GM20000 (cell line): ENCODE measurements around the gene TMEM183A.
A peak's percentile ranks its signal among the peaks of the same experiment; 100 is the strongest.

Experiments used
- DNase-seq: peaks from one replicate; pipeline ENCODE4 v3.0.0; 2012; ENCODE audit warnings: low spot score
- TF ChIP-seq, protein P1 (sequence below): IDR thresholded peaks from 2 replicates; pipeline ENCODE4 v1.5.1; 2012; ENCODE audit warnings: mild to moderate bottlenecking, control low read depth; ENCODE audit errors: extremely low read depth, missing control alignments

Gene TMEM183A, protein sequence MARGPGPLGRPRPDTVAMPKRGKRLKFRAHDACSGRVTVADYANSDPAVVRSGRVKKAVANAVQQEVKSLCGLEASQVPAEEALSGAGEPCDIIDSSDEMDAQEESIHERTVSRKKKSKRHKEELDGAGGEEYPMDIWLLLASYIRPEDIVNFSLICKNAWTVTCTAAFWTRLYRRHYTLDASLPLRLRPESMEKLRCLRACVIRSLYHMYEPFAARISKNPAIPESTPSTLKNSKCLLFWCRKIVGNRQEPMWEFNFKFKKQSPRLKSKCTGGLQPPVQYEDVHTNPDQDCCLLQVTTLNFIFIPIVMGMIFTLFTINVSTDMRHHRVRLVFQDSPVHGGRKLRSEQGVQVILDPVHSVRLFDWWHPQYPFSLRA

DNA sequence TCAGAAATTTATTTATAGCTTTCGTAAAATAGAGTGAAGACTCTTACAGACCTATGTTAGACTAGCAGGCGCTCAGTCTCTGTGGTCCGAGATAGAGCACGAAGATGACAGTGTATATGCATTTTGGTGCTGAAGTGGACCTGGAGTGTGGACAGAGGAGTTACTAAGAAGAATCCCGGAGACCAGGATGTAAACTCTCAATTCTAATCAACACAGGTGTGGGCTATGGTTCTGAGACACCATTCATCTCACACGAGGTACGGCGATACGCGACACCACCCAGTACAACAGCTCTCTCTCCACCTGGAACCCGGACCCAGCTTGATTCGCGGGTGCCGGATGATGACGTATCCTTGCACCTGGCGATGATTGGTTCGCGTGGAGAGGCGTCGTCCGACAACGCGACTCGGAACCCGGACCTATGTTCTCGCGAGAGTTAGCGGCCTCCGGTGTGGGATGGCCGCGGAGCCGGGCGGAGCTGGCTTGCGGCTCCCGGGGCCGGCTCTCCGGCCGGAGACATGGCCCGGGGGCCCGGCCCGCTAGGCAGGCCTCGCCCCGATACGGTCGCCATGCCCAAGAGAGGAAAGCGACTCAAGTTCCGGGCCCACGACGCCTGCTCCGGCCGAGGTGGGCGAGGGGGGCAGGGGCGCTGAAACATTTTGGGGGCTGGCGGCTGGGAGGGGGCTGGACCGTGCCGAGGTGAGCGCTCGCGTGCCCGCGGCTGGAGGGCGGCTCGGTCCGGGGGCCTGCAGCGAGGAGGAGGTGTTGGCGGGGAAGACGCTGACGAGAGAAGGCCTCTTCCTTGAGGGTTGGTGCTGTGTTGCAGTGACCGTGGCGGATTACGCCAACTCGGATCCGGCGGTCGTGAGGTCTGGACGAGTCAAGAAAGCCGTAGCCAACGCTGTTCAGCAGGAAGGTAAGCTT is at the start of gene TMEM183A:
Gene TMEM183A, plus strand, starts transcription at position 427 of the 924 bp plus-strand sequence. Its CDS starts 92 bp downstream, at position 519.
- TF ChIP-seq, protein P1, sequence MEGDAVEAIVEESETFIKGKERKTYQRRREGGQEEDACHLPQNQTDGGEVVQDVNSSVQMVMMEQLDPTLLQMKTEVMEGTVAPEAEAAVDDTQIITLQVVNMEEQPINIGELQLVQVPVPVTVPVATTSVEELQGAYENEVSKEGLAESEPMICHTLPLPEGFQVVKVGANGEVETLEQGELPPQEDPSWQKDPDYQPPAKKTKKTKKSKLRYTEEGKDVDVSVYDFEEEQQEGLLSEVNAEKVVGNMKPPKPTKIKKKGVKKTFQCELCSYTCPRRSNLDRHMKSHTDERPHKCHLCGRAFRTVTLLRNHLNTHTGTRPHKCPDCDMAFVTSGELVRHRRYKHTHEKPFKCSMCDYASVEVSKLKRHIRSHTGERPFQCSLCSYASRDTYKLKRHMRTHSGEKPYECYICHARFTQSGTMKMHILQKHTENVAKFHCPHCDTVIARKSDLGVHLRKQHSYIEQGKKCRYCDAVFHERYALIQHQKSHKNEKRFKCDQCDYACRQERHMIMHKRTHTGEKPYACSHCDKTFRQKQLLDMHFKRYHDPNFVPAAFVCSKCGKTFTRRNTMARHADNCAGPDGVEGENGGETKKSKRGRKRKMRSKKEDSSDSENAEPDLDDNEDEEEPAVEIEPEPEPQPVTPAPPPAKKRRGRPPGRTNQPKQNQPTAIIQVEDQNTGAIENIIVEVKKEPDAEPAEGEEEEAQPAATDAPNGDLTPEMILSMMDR, result no peak
- peak; percentile 93 for DNase-seq

- TF ChIP-seq, protein P1, result no peak
- peak; percentile 99 for DNase-seq
Observed at GRCh38 chr1:202957733-202958543, 49.2 kb upstream of the TMEM183A start, which contains the start of gene ADIPOR1. TSS of gene ADIPOR1 (minus strand) at chr1:202958312. CDS start at chr1:202951070, 7,242 bp downstream.

DNA sequence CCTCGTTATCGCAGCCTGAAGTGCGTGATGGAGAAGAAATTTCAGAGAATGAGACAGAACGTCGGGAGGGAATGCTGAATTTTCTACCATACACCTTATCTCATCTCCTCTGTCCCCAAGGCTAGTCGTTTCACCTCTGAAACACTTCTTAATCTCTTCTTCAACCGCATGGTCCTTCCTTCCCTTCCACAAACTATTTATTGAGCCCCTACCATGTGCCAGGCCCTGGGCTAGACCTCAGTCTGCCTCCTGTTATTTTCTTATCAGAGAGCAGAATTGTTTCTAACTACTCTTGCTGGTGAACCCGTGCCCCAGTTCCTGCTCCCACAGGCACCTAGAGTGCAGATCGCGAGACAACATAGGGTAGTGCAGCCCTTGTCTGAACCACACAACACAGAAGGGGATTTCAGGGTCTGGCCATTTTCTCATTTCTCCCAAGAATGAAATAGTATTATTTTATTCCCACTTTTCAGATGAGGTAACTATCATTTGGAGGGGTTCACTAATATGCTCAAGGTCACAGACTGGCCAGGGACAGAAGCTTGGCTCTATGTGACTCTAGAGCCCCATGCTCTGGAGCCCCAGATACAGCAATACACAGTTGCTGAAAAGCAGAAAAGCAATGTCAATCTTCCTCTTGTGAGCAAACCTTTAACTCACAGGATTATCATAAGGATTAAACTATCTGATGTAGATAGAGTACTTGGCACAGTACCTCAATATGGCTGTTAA is 48.5 kb upstream of the TMEM183A start:
- DNase-seq, result no peak
- TF ChIP-seq, protein P1, result no peak

DNA sequence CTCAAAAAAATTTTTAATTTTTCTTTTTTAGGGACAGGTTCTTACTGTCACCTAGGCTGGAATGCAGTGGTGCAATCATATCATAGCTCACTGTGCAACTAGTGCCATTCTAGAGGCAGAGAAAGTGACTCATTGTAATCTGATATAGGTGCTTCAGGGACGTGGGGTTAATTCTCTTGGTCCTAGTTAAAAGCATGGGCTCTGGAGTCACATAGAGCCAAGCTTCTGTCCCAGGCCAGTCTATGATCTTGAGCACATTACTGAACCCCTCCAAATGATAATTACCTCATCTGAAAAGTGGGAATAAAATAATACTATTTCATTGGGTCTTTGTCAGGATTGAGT is 47.9 kb upstream of the TMEM183A start:
- no peak for DNase-seq
- TF ChIP-seq, protein P1, result no peak

DNA sequence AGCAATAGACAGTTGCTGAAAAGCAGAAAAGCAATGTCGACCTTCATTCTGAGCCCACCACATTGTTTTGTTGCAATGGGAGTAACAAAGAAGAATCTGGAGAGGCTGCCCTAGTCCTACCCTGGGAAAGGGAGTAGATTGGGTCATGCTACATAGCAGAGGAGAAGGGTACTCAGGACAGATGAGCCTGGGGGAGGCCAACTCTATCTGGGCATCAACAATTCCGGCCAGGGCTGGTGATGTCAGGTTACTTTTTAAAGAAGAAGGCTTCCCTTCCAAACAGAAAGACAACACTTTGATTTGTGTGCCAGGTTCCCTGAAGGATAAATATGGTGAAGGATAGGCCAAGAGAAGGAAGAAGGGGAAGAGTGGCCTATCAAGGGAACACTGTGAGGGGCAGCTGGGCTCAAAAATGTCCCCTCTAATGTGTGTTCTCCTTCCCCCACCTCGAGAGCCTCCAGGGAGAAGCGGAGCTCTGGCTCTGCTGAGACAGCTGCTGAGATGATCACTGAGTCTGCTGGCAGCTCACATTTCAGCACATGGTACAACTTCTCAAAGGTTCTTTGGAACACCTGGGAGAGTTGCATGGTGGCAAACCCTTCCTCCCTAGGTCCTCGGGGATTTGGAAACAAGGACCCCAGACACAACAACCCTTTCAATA is 45.8 kb upstream of the TMEM183A start:
- no peak for DNase-seq
- TF ChIP-seq, protein P1, result no peak

DNA sequence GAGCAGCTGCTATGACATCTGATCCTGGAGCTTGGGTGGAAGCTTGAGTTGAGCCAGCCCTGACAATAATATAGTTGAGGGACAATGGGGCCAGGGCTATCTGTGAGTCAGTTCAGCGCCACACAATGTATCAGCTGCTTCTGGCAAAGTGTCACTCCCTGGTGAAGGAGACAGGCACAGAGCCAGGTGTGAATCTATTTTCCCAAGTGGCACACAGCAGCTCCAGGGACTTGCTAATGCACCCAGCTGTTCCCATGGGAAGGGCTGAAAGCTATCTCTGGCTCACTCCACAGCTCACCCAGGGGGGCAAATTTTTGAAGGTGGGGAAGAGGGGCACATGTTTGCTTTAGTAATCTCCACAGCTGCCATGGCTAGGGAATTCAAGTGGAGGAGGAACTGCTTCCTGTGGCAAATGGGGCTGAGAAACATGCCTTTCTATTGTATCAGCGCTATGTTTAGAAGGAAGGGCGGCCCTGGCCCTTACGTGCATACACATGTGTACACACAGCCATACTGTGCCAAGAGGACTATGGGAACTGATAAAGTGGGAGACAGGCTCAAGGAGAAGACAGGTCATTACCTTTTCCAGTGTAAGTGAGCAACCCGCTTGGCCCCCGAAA is 42.3 kb upstream of the TMEM183A start:
- TF ChIP-seq, protein P1, result no peak
- DNase-seq, result no peak
